GM21576 (cell line): ENCODE results near the gene TMEM229B.

Source experiments
- ATAC-seq: cut with Tn5 transposase; IDR thresholded peaks from one replicate; pipeline ENCODE4 v1.9.1; 2021; ENCODE audit warnings: mild to moderate bottlenecking, moderate library complexity; ENCODE audit not compliant: unreplicated experiment

The TMEM229B gene

GRCh38 chr14:67487332-67487731 lies 1.2 kb downstream of the TMEM229B start:
- no peak for ATAC-seq

- ATAC-seq, result no peak
These were observed 1.6 kb downstream of the TMEM229B start for GRCh38 chr14:67486890-67487289.

GRCh38 chr14:67485501-67486095 lies 2.9 kb downstream of the TMEM229B start:
- no peak for ATAC-seq

- no peak for ATAC-seq
These were observed 4.8 kb downstream of the TMEM229B start for GRCh38 chr14:67483579-67484285.

GRCh38 chr14:67482231-67483164 lies 6.0 kb downstream of the TMEM229B start:
- no peak for ATAC-seq

- ATAC-seq, result no peak
These were observed 8.5 kb downstream of the TMEM229B start for GRCh38 chr14:67480011-67480410.

DNA sequence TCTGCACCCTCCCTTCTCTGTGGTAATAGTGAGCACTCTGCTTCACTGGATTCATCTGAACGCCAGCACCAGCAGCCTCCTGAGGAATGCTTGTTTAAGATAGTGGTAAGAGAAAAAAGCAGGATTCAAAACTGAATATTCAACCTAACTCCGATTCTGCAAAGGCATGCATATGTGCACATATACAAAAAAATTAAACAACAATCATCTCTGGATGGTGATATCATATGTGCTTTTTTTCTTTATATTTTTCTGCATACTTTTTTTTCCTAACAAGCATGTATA lies 9.8 kb downstream of the TMEM229B start:
- no peak for ATAC-seq

DNA sequence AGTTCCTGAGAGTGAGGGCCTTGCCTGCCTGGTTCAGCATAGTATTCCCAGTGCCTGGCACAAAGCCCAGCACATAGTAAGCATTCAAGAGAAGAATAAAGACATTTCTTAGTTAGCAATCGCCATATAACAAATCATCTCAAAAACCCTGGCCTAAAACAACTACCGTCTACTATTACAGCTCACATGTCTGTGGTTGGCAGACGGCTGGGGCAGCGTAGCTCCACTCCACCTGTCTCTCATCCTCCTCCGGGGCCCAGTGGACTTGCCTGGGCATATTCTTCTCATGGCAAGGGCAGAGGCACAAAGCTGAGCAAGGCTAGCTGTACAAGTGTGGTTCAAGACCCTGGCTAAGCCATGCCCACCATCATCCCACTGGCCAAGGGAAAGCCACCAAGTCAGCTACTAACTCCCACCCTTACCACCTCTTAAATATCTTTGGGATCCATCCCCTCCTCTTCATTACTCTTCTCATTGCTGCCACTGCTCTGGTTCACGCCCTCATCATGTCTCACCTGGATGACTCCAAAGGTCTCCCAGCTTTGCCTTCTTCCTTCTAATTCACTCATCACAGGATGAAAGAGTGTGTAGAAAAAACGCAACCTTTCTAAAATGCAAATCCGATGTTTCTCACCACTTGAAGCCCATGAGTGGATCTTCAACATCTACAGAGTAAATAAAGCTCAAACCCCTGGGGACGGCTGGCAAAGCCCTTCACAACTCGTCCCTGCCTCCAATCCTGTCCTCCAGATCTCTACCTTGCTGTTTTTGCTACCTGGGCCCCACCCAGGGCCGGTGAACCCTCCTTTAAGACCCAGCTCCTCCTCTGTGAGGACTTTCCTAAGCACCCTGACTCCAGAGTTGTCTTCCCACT lies 10.4 kb downstream of the TMEM229B start:
- ATAC-seq, result no peak

DNA sequence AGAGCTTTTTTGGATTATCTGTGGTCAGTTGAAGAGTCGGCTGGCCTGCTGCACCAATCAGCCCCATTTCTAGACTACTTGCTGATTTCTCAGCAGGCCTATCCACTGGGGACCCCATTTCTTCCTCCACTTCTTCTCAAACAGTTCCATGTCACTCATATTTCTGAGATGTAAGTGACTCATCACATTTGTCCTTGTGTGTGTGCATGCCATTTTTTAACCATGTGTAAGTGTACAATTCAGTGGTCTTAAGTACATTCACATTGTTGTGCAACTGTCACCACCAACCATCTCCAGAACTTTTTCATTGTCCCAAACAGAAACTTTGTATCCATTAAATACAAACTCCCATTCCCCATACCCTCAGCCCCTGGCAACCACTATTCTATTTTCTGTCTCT lies 14.2 kb downstream of the TMEM229B start:
- no peak for ATAC-seq

- no peak for ATAC-seq
These were observed 15.0 kb downstream of the TMEM229B start for GRCh38 chr14:67473290-67474082.

DNA sequence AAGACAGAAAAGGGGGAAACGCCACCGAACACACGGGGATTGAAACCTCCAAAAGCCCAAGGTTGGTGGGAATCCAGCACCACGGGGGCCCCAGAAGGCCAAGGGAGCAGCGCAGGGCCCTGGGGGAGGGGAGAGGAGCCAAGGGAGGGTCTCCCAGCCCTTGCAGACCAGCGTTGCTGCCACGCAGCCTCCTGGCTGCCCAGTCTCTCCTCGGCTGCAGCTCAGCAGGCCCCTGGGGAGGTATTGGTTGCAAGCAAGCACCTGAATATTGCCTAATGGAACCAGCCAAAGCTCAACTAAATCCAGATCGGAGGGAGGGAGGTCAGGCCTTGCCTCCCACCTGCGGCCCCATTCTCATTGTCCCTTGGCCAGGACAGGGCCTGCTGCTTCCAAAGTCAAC lies 15.8 kb downstream of the TMEM229B start:
- ATAC-seq, result no peak

- no peak for ATAC-seq
These were observed 18.6 kb downstream of the TMEM229B start for GRCh38 chr14:67469954-67470353.

DNA sequence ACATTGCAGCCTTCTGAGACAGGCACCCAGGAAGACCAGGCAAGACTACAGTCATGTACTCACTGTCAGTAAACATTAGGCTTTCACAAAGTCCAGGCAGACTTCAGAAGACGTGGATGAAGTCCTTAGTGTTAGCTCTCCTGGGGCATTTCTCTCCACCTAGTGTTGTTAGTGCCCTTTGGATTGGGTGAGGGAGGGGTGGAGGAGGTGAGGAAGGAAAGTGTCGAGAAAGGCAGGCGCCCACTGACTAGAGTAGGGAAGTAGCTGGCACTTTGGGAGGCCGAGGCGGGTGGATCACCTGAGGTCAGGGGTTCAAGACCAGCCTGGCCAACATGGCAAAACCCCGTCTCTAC lies 20.2 kb downstream of the TMEM229B start:
- no peak for ATAC-seq

DNA sequence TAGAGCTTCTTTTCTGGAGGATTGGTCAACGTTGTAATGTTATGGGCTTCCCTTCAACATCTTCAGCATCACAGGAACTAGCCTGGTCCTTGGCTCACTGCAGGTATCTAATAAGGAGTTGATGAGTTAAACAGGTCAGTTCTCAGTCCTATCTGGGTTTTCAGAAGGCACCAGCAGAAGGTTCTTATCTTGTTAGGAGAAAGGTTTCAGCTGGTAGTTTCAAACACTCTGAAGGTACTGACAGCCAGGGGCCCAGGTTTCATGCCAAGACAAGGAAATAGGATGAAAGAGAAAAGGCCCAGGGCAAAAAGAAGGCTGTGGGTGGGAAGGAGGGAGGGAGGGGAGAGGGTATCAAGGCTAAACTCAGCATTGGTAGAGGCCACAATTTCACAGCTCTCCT lies 21.4 kb downstream of the TMEM229B start:
- ATAC-seq, result no peak

DNA sequence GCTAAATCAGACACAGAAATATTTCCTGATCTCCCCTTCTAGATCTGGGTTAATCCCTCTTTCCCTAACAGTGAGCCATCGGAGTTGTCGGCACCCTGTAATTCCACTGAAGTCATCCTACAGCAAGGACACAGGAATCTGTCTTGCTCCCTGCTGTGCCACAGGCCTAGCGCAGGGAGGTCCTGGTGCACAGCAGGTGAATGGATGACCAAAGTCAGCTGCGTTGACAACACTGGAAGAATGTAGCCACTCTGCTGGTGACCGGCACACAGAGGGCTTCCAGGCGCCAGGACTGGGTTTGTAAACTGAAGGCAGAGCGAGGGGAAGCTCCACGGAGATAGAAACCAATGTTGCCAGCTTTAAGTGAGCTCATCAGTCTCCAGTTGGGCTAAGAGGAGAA lies 23.6 kb downstream of the TMEM229B start:
- ATAC-seq, result no peak

- no peak for ATAC-seq
These were observed 24.1 kb downstream of the TMEM229B start for GRCh38 chr14:67464377-67464776.

DNA sequence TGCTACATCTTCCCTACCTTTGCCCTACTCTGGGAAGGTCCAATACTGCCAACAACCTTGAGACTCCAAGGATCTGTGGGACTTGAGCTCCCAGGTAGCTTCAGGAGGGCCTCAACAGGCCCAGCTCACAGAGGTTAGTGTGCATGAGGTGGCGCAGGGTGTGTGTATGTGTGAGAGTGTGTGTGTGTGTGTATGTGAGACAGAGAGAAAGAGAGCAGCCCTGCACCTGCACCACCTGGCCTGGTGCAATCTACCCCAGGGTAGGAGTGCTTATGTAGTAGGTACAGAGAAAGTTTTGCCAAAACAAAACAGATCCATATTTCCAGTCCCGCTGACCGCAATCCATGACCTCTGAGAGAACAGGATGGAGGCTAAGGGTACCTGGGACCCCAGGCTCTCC lies 24.6 kb downstream of the TMEM229B start:
- no peak for ATAC-seq

GRCh38 chr14:67461996-67462395 lies 26.5 kb downstream of the TMEM229B start:
- ATAC-seq, result no peak

- ATAC-seq, result no peak
These were observed 27.1 kb downstream of the TMEM229B start for GRCh38 chr14:67461341-67461985.

GRCh38 chr14:67459336-67459735 lies 29.2 kb downstream of the TMEM229B start:
- no peak for ATAC-seq
